ENCODE data around the gene ZC3H4. TPM values are rescaled to one million over a fixed set of nuclear protein-coding genes. Genes with fewer than 3 reads are reported as not detected.

ZC3H4 gene
- total and polyA plus RNA-seq, 10 of the 15 experiments (the other 5 are each of a cell fraction or from before 2014, with no cell fraction given), result 5.1 to 86.3 (median 15.5) TPM

DNA sequence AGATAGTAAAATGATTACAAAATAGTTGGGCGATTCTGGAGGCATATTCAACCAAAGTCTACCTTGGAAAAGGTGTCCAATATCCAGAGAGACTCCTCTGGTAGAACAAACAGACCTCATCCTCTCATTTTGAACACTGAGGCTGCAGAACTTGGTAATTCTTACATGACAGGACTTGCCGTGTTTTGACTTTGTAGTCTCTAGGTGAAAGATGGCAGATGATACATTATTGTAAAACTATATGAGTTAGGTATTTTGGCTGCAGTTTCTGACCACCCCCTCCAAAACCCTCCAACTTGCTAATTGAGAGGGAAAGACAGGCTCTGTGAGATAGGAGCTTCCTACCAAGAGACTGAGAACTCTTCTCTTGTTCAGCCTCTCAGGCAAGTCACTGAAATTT is 39.7 kb upstream of the ZC3H4 start:
- CTCF ChIA-PET, result interaction anchor here (1.2 to 2.3 kb wide), 3 partner anchors 91 to 140 kb away, joined by 3 to 6 read pairs (median 3); no protein-coding TSS in a partner anchor
- DNase-seq (ENCODE audit: low read depth, low spot score), result no peak
- FAIRE-seq, result no peak
- no TSS peak for BruUV-seq (replicated peaks)
- ATAC-seq, result no peak
- H3K4me1 ChIP-seq (ENCODE audit: control insufficient read depth, insufficient read depth, low read length), result peaks cover 22% of the 10 kb centered on the region
- H3K27me3 ChIP-seq (replicated peaks in 1 of 2; ENCODE audit: control insufficient read depth in 2 of 2, insufficient read depth in 2 of 2, low read length in 1 of 2), result no peaks in the 10 kb centered on the region
- no peak overlapping the region for H3K4me3 ChIP-seq
- intact Hi-C loops (cut with micrococcal nuclease; ENCODE audit: unreplicated experiment) (loop anchor here (5.0 kb wide), 1 partner anchor 34 kb away; no protein-coding TSS in a partner anchor), in situ Hi-C loops (cut with MboI) (no loop called here)
- H3K36me3 ChIP-seq (ENCODE audit: control insufficient read depth in 2 of 2, insufficient read depth in 2 of 2, low read length in 1 of 2), result peaks cover 30 to 34% of the 10 kb centered on the region in 2 experiments
- RAD21 ChIA-PET (ENCODE audit: unreplicated experiment), result interaction anchor here (1.6 kb wide), 1 partner anchor 91 kb away, joined by 6 read pairs; no protein-coding TSS in a partner anchor
- no peak overlapping the region for H3K9ac ChIP-seq (ENCODE audit: control insufficient read depth, insufficient read depth, low read length)
- H3K9me3 ChIP-seq (replicated peaks; ENCODE audit: control insufficient read depth, insufficient read depth, low read length), result no peaks in the 10 kb centered on the region
- no peaks in the 10 kb centered on the region; the same call in 1 of the 2 replicates for H4K20me1 ChIP-seq (ENCODE audit: control insufficient read depth, insufficient read depth)
- H3K79me2 ChIP-seq (ENCODE audit: control insufficient read depth, insufficient read depth, low read length), result peaks cover 5% of the 10 kb centered on the region
- no peak overlapping the region for H2AFZ ChIP-seq (ENCODE audit: control insufficient read depth, low read depth, low read length)
- 88% methylated on average over 2 of the region's 2 CpGs for WGBS (ENCODE audit: insufficient coverage, insufficient replicate concordance, low lambda C conversion rate, missing lambda C conversion rate)
- SMC1A ChIA-PET (ENCODE audit: uncharacterized antibody, unreplicated experiment), result no interaction called here
- no peak overlapping the region for H3K27ac ChIP-seq (ENCODE audit: control insufficient read depth, insufficient read depth)
- H3K4me2 ChIP-seq (ENCODE audit: control insufficient read depth, insufficient read depth), result no peak overlapping the region
- POLR2A ChIA-PET, result no interaction called here
- TF ChIP-seq TBL1XR1 (IDR thresholded peaks at IDR 0.05; ENCODE audit: low read depth, low read length) (no peak), MXI1 (IDR thresholded peaks at IDR 0.05; ENCODE audit: low read depth, low read length) (no peak), PAX8 (IDR thresholded peaks at IDR 0.05) (no peak), RAD51 (IDR thresholded peaks at IDR 0.05) (no peak), BRCA1 (IDR thresholded peaks at IDR 0.05; ENCODE audit: low read depth, low read length) (no peak), CREM (IDR thresholded peaks at IDR 0.05; ENCODE audit: low read depth) (no peak), CHD4 (IDR thresholded peaks at IDR 0.05) (no peak), SMC3 (IDR thresholded peaks at IDR 0.05; ENCODE audit: borderline replicate concordance, low read length) (no peak), NBN (IDR thresholded peaks at IDR 0.05) (no peak)
- TF ChIP-seq, protein P1, sequence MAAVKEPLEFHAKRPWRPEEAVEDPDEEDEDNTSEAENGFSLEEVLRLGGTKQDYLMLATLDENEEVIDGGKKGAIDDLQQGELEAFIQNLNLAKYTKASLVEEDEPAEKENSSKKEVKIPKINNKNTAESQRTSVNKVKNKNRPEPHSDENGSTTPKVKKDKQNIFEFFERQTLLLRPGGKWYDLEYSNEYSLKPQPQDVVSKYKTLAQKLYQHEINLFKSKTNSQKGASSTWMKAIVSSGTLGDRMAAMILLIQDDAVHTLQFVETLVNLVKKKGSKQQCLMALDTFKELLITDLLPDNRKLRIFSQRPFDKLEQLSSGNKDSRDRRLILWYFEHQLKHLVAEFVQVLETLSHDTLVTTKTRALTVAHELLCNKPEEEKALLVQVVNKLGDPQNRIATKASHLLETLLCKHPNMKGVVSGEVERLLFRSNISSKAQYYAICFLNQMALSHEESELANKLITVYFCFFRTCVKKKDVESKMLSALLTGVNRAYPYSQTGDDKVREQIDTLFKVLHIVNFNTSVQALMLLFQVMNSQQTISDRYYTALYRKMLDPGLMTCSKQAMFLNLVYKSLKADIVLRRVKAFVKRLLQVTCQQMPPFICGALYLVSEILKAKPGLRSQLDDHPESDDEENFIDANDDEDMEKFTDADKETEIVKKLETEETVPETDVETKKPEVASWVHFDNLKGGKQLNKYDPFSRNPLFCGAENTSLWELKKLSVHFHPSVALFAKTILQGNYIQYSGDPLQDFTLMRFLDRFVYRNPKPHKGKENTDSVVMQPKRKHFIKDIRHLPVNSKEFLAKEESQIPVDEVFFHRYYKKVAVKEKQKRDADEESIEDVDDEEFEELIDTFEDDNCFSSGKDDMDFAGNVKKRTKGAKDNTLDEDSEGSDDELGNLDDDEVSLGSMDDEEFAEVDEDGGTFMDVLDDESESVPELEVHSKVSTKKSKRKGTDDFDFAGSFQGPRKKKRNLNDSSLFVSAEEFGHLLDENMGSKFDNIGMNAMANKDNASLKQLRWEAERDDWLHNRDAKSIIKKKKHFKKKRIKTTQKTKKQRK (IDR thresholded peaks at IDR 0.05; ENCODE audit: low read depth, low read length), result no peak
- TF ChIP-seq, protein P2, sequence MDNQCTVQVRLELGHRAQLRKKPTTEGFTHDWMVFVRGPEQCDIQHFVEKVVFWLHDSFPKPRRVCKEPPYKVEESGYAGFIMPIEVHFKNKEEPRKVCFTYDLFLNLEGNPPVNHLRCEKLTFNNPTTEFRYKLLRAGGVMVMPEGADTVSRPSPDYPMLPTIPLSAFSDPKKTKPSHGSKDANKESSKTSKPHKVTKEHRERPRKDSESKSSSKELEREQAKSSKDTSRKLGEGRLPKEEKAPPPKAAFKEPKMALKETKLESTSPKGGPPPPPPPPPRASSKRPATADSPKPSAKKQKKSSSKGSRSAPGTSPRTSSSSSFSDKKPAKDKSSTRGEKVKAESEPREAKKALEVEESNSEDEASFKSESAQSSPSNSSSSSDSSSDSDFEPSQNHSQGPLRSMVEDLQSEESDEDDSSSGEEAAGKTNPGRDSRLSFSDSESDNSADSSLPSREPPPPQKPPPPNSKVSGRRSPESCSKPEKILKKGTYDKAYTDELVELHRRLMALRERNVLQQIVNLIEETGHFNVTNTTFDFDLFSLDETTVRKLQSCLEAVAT (IDR thresholded peaks at IDR 0.05), result no peak
- TF ChIP-seq, protein P3, sequence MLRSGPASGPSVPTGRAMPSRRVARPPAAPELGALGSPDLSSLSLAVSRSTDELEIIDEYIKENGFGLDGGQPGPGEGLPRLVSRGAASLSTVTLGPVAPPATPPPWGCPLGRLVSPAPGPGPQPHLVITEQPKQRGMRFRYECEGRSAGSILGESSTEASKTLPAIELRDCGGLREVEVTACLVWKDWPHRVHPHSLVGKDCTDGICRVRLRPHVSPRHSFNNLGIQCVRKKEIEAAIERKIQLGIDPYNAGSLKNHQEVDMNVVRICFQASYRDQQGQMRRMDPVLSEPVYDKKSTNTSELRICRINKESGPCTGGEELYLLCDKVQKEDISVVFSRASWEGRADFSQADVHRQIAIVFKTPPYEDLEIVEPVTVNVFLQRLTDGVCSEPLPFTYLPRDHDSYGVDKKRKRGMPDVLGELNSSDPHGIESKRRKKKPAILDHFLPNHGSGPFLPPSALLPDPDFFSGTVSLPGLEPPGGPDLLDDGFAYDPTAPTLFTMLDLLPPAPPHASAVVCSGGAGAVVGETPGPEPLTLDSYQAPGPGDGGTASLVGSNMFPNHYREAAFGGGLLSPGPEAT (IDR thresholded peaks at IDR 0.05; ENCODE audit: low read depth), result no peak
- TF ChIP-seq, protein P4, sequence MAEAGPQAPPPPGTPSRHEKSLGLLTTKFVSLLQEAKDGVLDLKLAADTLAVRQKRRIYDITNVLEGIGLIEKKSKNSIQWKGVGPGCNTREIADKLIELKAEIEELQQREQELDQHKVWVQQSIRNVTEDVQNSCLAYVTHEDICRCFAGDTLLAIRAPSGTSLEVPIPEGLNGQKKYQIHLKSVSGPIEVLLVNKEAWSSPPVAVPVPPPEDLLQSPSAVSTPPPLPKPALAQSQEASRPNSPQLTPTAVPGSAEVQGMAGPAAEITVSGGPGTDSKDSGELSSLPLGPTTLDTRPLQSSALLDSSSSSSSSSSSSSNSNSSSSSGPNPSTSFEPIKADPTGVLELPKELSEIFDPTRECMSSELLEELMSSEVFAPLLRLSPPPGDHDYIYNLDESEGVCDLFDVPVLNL (IDR thresholded peaks at IDR 0.05; ENCODE audit: low read depth, low read length), result no peak
- TF ChIP-seq, protein P5, sequence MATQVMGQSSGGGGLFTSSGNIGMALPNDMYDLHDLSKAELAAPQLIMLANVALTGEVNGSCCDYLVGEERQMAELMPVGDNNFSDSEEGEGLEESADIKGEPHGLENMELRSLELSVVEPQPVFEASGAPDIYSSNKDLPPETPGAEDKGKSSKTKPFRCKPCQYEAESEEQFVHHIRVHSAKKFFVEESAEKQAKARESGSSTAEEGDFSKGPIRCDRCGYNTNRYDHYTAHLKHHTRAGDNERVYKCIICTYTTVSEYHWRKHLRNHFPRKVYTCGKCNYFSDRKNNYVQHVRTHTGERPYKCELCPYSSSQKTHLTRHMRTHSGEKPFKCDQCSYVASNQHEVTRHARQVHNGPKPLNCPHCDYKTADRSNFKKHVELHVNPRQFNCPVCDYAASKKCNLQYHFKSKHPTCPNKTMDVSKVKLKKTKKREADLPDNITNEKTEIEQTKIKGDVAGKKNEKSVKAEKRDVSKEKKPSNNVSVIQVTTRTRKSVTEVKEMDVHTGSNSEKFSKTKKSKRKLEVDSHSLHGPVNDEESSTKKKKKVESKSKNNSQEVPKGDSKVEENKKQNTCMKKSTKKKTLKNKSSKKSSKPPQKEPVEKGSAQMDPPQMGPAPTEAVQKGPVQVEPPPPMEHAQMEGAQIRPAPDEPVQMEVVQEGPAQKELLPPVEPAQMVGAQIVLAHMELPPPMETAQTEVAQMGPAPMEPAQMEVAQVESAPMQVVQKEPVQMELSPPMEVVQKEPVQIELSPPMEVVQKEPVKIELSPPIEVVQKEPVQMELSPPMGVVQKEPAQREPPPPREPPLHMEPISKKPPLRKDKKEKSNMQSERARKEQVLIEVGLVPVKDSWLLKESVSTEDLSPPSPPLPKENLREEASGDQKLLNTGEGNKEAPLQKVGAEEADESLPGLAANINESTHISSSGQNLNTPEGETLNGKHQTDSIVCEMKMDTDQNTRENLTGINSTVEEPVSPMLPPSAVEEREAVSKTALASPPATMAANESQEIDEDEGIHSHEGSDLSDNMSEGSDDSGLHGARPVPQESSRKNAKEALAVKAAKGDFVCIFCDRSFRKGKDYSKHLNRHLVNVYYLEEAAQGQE (IDR thresholded peaks at IDR 0.05; ENCODE audit: low read depth, low read length), result no peak

Data from GM12878 (cell line).